Fibroblast of lung (primary cell): ENCODE measurements around the gene LPXN.

ENCODE experiments used
- EZH2 ChIP-seq: IDR thresholded peaks from 2 replicates; pipeline ENCODE4 v1.5.1; 2012; ENCODE audit warnings: low read length, control low read depth, mild to moderate bottlenecking; ENCODE audit errors: missing control alignments
- TF ChIP-seq, protein P1 (sequence below), 2 donors: IDR thresholded peaks in 1 of 2; conservative IDR thresholded peaks in 1 of 2; 1 replicate in 1 of 2; 2 replicates in 1 of 2; pipeline ENCODE4 v1.5.1; 2011 to 2012; ENCODE audit warnings: low read length in 2 of 2, control low read depth in 1 of 2, inconsistent platforms in 1 of 2, low read depth in 1 of 2, mild to moderate bottlenecking in 1 of 2

DNA sequence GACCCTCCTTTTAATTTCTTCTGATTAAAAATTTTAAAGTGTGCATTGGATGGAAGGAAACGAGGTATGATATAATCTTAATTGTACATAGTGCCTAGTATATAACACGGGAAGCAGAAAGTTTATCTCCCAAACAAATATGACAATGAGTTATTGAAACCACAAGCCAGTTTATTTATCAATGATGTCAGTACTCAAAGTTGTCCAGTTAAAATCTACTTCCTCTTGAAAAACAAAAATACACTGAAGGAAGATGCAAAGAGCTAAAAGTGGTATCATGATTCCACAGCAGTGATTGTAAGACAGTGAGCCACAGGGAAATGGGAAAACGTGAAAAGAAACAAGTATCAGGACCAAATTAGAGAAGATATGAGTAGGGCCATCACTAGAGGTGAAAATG, 48.9 kb downstream of the LPXN start:
- TF ChIP-seq, protein P1, sequence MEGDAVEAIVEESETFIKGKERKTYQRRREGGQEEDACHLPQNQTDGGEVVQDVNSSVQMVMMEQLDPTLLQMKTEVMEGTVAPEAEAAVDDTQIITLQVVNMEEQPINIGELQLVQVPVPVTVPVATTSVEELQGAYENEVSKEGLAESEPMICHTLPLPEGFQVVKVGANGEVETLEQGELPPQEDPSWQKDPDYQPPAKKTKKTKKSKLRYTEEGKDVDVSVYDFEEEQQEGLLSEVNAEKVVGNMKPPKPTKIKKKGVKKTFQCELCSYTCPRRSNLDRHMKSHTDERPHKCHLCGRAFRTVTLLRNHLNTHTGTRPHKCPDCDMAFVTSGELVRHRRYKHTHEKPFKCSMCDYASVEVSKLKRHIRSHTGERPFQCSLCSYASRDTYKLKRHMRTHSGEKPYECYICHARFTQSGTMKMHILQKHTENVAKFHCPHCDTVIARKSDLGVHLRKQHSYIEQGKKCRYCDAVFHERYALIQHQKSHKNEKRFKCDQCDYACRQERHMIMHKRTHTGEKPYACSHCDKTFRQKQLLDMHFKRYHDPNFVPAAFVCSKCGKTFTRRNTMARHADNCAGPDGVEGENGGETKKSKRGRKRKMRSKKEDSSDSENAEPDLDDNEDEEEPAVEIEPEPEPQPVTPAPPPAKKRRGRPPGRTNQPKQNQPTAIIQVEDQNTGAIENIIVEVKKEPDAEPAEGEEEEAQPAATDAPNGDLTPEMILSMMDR (conservative IDR thresholded peaks at IDR 0.05 in 1 of 2, IDR thresholded peaks at IDR 0.05 in 1 of 2; ENCODE audit: low read depth in 1 of 2, low read length in 2 of 2) = no peak
- TF ChIP-seq EZH2 = no peak
